HG02943 (cell line): Measurements from ENCODE around the gene PMEL.

Source experiments
- ATAC-seq: cut with Tn5 transposase; IDR thresholded peaks from one replicate; pipeline ENCODE4 v1.9.1; 2021; ENCODE audit warnings: mild to moderate bottlenecking, low read depth, moderate library complexity; ENCODE audit not compliant: unreplicated experiment

The PMEL gene

DNA sequence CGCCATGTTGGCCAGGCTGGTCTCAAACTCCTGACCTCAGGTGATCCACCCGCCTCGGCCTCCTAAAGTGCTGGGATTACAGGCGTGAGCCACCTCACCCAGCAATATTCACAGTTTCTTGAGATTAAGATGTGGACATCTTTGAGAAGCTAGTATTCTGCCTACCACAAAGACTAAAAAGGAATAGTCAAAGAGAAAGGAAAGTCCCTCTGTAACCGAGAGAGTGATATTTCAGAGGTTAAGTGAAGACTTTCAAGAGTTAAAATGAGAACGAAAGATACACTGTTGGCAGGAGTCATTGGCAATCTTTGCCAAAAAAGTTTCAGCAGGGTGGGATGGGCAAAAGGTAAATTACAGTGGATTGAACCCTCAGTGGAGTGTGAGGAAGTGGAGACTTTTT is 19.3 kb downstream of the PMEL start:
- ATAC-seq, result no peak

- no peak for ATAC-seq
These were observed 23.2 kb downstream of the PMEL start for GRCh38 chr12:55942577-55943136.

DNA sequence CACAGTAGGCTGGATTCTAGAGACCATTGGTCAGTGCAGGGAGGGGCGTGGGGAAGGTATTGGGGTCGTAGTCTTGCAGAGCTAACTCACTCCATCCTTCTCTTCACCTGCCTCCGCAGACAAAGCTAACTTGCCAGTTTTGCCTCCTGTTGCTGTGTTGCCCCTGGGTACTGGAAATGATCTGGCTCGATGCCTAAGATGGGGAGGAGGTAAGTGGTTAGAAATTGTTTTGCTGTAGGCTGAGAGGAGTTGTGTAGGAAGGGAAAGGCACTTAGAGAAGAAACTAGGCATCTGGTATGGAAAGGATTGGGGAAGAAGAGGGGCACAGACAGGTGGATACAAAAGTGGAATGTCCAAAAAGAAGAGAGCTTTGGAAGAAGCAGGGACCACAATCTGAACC is 23.8 kb downstream of the PMEL start:
- no peak for ATAC-seq

- peak; percentile 92 for ATAC-seq
These were observed 25.6 kb downstream of the PMEL start for GRCh38 chr12:55940065-55940732.

DNA sequence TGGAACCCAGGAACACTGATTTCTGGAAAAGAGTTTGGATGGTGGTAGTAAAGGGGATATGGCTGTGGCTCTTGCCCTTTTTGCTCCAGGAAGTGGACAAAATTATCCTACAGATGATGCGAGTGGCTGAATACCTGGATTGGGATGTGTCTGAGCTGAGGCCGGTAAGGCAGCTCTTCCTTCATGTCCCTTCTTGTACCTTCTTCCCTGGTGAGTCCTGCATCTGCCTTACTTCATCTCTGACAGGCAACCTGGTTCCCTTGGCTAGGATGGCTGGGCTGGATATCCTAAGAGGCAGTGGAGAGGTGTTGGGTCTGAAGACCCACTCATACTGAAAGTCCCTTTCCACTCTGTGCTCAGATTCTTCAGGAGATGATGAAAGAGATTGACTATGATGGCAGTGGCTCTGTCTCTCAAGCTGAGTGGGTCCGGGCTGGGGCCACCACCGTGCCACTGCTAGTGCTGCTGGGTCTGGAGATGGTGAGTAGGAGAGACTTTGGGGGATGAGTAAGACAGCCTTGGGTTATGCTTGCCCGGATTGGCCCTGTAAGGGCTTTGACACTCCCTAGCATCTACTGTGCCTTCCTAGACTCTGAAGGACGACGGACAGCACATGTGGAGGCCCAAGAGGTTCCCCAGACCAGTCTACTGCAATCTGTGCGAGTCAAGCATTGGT is 26.9 kb downstream of the PMEL start:
- no peak for ATAC-seq

GRCh38 chr12:55937981-55938380 is 27.9 kb downstream of the PMEL start:
- no peak for ATAC-seq

DNA sequence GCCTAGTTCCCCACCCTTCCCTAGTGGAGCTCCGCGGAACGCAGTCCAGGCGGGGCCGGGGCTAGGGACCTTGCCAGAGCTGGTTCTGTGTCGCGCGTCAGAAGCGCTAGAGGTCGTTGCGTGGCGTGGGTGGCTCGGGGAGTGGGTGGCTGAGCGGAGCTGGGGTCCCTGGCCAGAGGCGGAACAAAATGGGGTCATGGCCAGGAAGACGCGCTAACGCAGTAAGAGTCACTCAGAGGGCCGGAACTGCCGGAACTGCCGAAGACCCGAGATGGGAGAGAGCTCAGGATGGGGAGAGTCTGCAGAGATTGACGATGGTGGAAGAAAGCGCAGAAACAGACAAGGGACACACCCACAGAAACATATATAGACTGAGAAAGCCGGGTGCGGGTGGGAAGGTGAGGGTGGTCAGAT is 30.1 kb downstream of the PMEL start:
- ATAC-seq, result no peak

DNA sequence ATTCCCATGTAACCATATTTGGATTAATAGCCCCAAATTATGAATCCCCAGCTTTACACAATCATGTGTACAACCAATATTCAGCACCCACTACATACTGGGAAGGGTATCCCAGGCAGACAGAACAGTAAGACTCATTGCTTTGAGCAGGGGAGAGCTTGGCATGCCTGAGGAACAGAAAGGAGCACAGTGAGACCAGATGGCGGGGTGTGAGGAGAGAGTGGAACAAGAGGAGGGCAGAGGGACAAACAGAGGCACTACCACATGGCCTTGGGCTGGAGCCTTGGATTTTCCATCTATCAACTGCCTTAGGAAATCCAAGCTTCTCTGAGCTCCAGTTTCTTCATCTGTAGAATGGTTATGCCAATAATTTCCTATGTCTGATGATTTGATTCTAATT is 31.1 kb downstream of the PMEL start:
- ATAC-seq, result no peak

DNA sequence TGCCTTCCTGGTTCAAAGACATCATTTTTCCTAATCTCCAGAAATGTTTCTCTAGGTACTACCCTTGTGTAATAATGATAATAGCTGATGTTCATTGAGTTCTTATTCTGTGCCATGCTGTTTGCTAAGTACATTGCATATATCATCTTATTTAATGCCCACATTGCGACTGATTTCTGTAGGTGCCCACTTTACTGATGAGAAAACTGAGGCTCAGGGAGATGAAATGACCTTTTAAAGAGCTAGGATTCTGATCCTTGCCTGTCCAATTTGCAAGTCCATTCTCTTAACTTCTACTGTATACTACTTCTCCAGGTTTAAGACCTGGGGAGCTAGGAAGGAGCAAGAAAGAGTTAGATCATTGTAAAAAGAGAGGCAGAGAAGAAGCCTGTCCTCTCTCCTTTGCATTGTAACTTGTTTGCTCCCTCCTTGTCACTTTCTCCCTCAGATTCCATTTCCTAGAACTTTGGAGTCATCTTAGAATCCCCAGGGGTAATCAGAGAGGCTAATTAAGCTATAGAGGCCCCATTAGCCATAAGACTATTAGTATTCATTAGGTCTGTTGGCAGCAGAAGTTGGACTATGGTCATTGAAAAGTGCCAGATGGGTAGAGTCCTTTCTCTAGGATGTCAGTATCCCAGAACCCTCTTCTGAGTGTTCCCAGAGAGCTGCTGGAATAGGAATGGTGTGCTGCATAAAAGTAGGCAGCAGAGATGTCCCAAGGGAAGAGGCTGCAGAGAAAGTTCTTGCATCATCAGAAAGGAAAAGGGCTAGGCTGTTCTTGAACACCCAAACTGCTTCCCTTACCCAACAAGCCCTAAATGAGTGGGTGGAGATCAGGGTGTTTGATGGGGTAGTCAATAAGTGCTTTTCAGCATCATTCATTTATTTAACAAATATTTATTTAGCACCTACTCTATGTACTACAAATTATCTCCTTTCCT is 31.8 kb downstream of the PMEL start:
- ATAC-seq, result no peak

- ATAC-seq, result no peak
These were observed 32.6 kb downstream of the PMEL start for GRCh38 chr12:55933169-55933798.

- no peak for ATAC-seq
These were observed 33.3 kb downstream of the PMEL start for GRCh38 chr12:55932551-55932910.

DNA sequence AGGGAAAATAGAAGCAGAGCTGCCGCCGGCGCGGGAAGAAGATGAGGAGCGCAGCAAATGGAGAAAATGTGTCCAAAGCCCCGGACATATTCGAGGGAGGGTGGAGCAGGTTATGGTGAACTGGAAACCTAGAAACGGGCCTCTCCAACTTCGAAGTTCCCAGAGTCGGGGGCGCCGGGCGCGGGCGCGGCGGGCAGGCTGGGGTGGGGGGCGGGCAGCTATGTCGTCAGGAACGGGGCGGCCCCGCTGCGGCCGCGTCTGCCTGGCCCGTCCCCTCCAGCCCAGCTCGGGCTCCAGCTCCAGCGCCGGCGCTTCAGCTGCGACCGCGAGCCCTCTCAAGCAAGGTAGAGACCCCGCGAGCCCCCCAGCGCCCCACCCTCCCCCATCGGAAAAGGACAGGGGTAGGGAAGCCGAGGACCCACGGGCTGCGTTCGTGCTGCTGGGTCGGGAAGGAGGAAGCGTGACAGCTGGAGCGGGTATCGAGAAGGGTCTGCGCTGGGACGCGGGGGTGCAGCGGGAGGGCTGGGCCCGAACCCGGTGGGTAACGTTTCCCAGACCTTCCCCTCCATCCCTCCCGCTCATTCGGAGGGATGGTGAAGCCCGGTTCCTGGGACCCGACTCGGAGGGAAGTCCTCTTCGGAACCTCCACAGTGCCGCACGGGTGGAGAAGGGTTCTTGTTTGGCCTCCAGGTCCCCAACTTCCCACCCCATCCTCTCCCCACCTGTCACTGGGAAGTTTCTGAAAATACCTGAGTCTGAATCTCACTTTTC is 33.9 kb downstream of the PMEL start:
- ATAC-seq, result no peak

- no peak for ATAC-seq
These were observed 34.5 kb downstream of the PMEL start for GRCh38 chr12:55931317-55931779.

- no peak for ATAC-seq
These were observed 35.0 kb downstream of the PMEL start, which contains the start of gene DGKA for GRCh38 chr12:55930771-55931316. Gene DGKA, plus strand, starts transcription at chr12:55931162. Its CDS starts 5,342 bp downstream, at chr12:55936504.

DNA sequence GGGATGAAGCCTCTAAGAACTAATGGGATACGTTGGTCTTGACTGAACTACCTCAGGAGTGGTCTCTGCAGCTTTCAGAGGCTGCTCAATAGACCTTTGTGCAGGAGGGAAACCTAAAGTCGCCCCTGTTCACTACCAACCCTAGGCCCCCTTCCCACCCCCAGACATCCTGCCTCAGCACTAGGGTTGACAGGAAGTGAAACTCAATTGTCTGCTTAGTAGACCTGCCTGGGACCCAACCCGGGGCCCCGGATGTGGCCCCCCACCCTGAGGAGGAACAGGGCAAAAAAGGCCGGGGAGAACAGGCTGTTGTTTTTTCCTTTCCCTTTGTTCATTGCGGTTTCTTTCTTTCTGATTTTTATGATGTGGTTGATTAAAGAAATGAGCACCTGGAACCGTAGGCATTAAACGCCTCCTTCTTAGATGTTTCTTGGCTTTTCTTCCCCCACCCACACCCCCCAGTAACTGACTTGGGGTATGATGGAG is 36.5 kb downstream of the PMEL start:
- ATAC-seq, result no peak

DNA sequence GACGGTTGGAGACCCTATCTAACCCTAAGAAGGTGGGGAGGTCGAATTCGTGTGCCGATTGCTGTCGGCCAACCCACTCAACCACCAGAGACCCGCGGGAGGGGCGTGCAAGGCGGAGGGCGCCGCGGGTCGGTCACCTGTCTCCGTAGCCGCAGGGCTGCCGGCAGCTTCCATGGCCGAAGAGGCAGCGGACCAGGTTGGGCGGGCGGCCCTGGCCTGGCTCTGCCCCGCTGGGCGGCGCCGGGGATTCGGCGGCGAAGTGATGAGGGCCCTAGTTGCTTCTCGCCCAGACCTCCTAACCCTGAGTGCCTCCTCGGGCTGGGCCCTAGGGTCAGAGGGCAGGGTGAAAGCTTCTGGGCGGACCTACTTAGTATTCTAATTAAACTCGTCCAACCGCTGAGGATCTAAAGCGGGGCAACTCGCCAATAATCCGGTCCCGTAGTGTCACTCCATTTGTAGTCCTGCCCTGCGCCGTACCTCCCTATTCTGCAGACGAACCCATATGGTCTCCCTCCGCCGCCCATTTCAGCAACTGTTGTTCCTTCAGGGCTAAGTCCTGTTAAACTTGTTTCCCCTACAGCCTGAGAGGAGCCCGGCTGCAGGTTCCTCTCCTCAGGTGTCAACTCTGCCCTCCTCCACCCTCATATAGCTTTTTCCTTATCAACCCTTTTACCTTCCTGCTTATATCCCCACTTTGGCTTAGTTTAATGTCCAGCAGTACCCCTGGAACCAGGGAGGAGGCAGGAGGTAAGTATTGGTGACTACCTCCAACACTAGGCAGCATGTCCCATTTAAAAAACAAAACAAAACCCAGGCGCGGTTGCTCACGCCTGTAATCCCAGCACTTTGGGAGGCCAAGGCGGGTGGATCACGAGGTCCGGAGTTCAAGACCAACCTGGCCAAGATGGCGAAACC is 38.0 kb downstream of the PMEL start, which contains the start of gene PYM1:
Gene PYM1, minus strand, starts transcription at position 307 of the 915 bp plus-strand sequence. Its CDS starts 133 bp downstream, at position 174.
- ATAC-seq, result peak; percentile 48

GRCh38 chr12:55926738-55927587 is 38.9 kb downstream of the PMEL start:
- peak; percentile 45 for ATAC-seq
